CD14-positive monocyte (primary cell): ENCODE data around the gene BRICD5. TPM values are rescaled to one million over a fixed set of nuclear protein-coding genes. Genes with fewer than 3 reads are reported as not detected.

ENCODE experiments used
- DNase-seq, 3 donors: peaks; one replicate each; pipeline ENCODE4 v3.0.0-alpha.2; 2011 to 2022
- H2AFZ ChIP-seq: 2 replicates; pipeline ENCODE4 v1.6.0; 2012; ENCODE audit warnings: mild to moderate bottlenecking, low read depth, low read length, inconsistent platforms; ENCODE audit not compliant: insufficient read depth, poor library complexity, severe bottlenecking
- H3K27ac ChIP-seq, 2 donors: 1 replicate in 1 of 2; 2 replicates in 1 of 2; pipeline ENCODE4 v1.5.1; 2012 to 2013; ENCODE audit warnings: low read length in 2 of 2, control low read depth in 1 of 2, inconsistent platforms in 1 of 2, low read depth in 1 of 2, mild to moderate bottlenecking in 1 of 2
- H3K27me3 ChIP-seq, 2 donors: one replicate each; pipeline versions ENCODE4 v1.6.0 to v1.6.1; 2011 to 2013; ENCODE audit warnings: low read length in 2 of 2; ENCODE audit not compliant: control insufficient read depth in 2 of 2, insufficient read depth in 2 of 2
- H3K36me3 ChIP-seq, 2 donors: replicated peaks in 1 of 2; 1 replicate in 1 of 2; 2 replicates in 1 of 2; pipeline versions ENCODE4 v1.5.1 to v1.6.1; 2012 to 2013; ENCODE audit warnings: low read length in 2 of 2, control low read depth in 1 of 2, inconsistent platforms in 1 of 2, mild to moderate bottlenecking in 1 of 2; ENCODE audit not compliant: insufficient read depth in 2 of 2, control insufficient read depth in 1 of 2
- H3K4me1 ChIP-seq, 2 donors: 1 replicate in 1 of 2; 2 replicates in 1 of 2; pipeline versions ENCODE4 v1.5.1 to v1.6.1; 2012 to 2013; ENCODE audit warnings: low read length in 2 of 2, control low read depth in 1 of 2, inconsistent platforms in 1 of 2, mild to moderate bottlenecking in 1 of 2, moderate library complexity in 1 of 2; ENCODE audit not compliant: insufficient read depth in 2 of 2, control insufficient read depth in 1 of 2
- H3K4me2 ChIP-seq: replicated peaks from 2 replicates; pipeline ENCODE3; 2012; ENCODE audit warnings: low read length, moderate library complexity, mild to moderate bottlenecking; ENCODE audit not compliant: poor library complexity, severe bottlenecking; ENCODE audit errors: extremely low read depth
- H3K4me3 ChIP-seq, 3 experiments: fragments of 200-600 bp in 1 of 3; sonication (generic) in 1 of 3; replicated peaks in 1 of 3; 1 replicate in 2 of 3; 2 replicates in 1 of 3; pipeline ENCODE4 v1.5.1; 2011 to 2013; ENCODE audit warnings: low read length in 3 of 3, mild to moderate bottlenecking in 3 of 3, control low read depth in 2 of 3, low read depth in 2 of 3, inconsistent platforms in 1 of 3, moderate library complexity in 1 of 3
- H3K79me2 ChIP-seq: 2 replicates; pipeline ENCODE4 v1.6.0; 2012; ENCODE audit warnings: mild to moderate bottlenecking, control low read depth, inconsistent platforms, low read length, moderate library complexity; ENCODE audit not compliant: insufficient read depth
- H3K9ac ChIP-seq: 2 replicates; pipeline ENCODE4 v1.6.0; 2017; ENCODE audit warnings: low read length, mild to moderate bottlenecking; ENCODE audit not compliant: insufficient read depth, poor library complexity, severe bottlenecking
- H3K9me3 ChIP-seq, 2 donors: replicated peaks in 1 of 2; 1 replicate in 1 of 2; 2 replicates in 1 of 2; pipeline versions ENCODE4 v1.5.1 to v1.6.1; 2012 to 2013; ENCODE audit warnings: low read length in 2 of 2, control low read depth in 1 of 2; ENCODE audit not compliant: control insufficient read depth in 1 of 2, insufficient read depth in 1 of 2
- H4K20me1 ChIP-seq: 2 replicates; pipeline ENCODE4 v1.6.0; 2012; ENCODE audit warnings: mild to moderate bottlenecking, low read length, control low read depth, moderate library complexity; ENCODE audit not compliant: insufficient read depth
- H3K27ac Mint-ChIP-seq, 7 donors: one replicate each; pipeline ENCODE4 v1.8.0; 2020; ENCODE audit warnings: mild to moderate bottlenecking in 7 of 7, mixed read lengths in 7 of 7, moderate library complexity in 6 of 7, inconsistent platforms in 2 of 7
- H3K27me3 Mint-ChIP-seq, 3 donors: one replicate each; pipeline ENCODE4 v1.8.0; 2021 to 2022; ENCODE audit warnings: low read depth in 3 of 3, mild to moderate bottlenecking in 3 of 3, mixed read lengths in 3 of 3, moderate library complexity in 3 of 3, inconsistent platforms in 1 of 3
- H3K36me3 Mint-ChIP-seq, 2 donors: one replicate each; pipeline ENCODE4 v1.8.0; 2020; ENCODE audit warnings: mixed read lengths in 2 of 2, inconsistent platforms in 1 of 2, mild to moderate bottlenecking in 1 of 2
- H3K4me1 Mint-ChIP-seq: one replicate; pipeline ENCODE4 v1.8.0; 2020; ENCODE audit warnings: mild to moderate bottlenecking, mixed read lengths
- H3K4me3 Mint-ChIP-seq, 2 donors: one replicate each; pipeline ENCODE4 v1.8.0; 2020; ENCODE audit warnings: mild to moderate bottlenecking in 2 of 2, mixed read lengths in 2 of 2, moderate library complexity in 1 of 2
- H3K9me3 Mint-ChIP-seq, 7 donors: one replicate each; pipeline ENCODE4 v1.8.0; 2020 to 2022; ENCODE audit warnings: mixed read lengths in 7 of 7, mild to moderate bottlenecking in 6 of 7, moderate library complexity in 6 of 7, inconsistent platforms in 2 of 7
- WGBS: methylation state at CpG from one replicate; pipeline ENCODE4 v1.1.5; 2013; ENCODE audit warnings: missing lambda C conversion rate; ENCODE audit not compliant: insufficient coverage; 5-methylcytosine and 5-hydroxymethylcytosine counted together
- intact Hi-C, 2 donors: fragments of 100-400 bp; cut with micrococcal nuclease; formaldehyde crosslinking; loops; one replicate each; pipeline versions ENCODE4 v1.15.0 to v1.15.1; 2023
- polyA plus RNA-seq, 3 donors: library from polyadenylated mRNA; depleted of rRNA in 1 of 3; unstranded in 2 of 3; stranded (reverse) in 1 of 3; fragments of 300-500 nt in 2 of 3; fragments of >200 nt in 1 of 3; fragmentation: Illumina TruSeq in 2 of 3; gene quantifications; 1 replicate in 2 of 3; 2 replicates in 1 of 3; pipeline ENCODE4 v1.2.3, GENCODE V29; 2012 to 2021
- TF ChIP-seq, protein P1 (sequence below): fragments of 200-600 bp; IDR thresholded peaks from one replicate; pipeline ENCODE4 v1.8.0; 2022; ENCODE audit warnings: antibody characterized with exemption, mild to moderate bottlenecking

The BRICD5 gene
- polyA plus RNA-seq, 3 donors, result 8.8 TPM; not detected in 2

DNA sequence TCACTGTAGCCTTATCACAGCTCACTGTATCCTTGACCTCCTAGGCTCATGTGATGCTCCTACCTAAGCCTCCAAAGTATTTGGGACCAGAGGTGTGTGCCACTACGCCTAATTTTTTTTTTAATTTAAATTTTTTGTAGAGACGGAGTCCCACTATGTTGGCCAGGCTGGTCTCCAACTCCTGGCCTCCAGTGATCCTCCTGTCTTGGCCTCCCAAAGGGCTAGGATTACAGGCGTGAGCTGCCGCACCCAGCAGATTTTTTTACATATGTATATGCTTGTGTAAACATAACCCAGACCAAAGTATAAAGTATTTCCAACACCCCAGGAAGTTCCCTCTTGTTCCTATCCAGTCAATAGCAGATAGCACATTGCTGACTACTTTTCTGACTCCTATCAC is 5.7 kb upstream of the BRICD5 start:
- Histone ChIP-seq H3K9ac (no peak overlapping the region), H4K20me1 (peaks cover 23% of the 10 kb centered on the region), H2AFZ (no peak overlapping the region), H3K4me1 (peaks cover 22 to 28% of the 10 kb centered on the region in 2 donors), H3K27ac (no peak overlapping the region), H3K36me3 (peaks cover 2 to 5% of the 10 kb centered on the region in 2 donors), H3K4me2 (no peak overlapping the region), H3K9me3 (no peaks in the 10 kb centered on the region), H3K79me2 (peaks cover 27% of the 10 kb centered on the region), H3K4me3 (no peak overlapping the region), H3K27me3 (no peaks in the 10 kb centered on the region)
- Mint-ChIP-seq H3K27me3 (peaks cover 0 to 7% (median 3%) of the 10 kb centered on the region in 3 donors), H3K4me1 (peaks cover 24% of the 10 kb centered on the region), H3K4me3 (no peak overlapping the region), H3K36me3 (peaks cover 6 to 9% of the 10 kb centered on the region in 2 donors), H3K27ac (peak overlapping the region in 2 of 7 donors; percentile 18 to 20), H3K9me3 (peaks cover 0 to 2% (median 0%) of the 10 kb centered on the region in 7 donors)
- no peak for DNase-seq
- TF ChIP-seq, protein P1, sequence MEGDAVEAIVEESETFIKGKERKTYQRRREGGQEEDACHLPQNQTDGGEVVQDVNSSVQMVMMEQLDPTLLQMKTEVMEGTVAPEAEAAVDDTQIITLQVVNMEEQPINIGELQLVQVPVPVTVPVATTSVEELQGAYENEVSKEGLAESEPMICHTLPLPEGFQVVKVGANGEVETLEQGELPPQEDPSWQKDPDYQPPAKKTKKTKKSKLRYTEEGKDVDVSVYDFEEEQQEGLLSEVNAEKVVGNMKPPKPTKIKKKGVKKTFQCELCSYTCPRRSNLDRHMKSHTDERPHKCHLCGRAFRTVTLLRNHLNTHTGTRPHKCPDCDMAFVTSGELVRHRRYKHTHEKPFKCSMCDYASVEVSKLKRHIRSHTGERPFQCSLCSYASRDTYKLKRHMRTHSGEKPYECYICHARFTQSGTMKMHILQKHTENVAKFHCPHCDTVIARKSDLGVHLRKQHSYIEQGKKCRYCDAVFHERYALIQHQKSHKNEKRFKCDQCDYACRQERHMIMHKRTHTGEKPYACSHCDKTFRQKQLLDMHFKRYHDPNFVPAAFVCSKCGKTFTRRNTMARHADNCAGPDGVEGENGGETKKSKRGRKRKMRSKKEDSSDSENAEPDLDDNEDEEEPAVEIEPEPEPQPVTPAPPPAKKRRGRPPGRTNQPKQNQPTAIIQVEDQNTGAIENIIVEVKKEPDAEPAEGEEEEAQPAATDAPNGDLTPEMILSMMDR, result no peak
- intact Hi-C loops, result no loop called here
- WGBS, result no CpG with 5 or more reads among the region's 4 CpGs

DNA sequence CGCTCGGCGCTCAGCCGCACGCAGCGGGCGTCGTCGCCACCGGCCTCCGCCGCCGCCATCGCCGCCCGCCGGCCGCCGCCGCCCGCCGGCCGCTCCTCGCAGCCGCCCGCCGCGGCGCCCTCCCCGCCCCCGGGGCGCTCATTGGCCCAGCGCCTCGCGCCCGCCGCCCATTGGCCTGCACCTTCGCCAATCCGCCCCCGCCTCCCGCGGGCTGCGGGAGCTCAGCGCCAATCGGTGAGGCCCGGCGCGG is 4.0 kb upstream of the BRICD5 start, which contains the start of gene PGP:
TSS of gene PGP (minus strand) at position 122 of the 250 bp plus-strand sequence. CDS start at position 59, 63 bp downstream.
- Histone ChIP-seq H2AFZ (peak within 1 kb of the TSS; percentile 87), H3K4me1 (peaks cover 22 to 28% of the 10 kb centered on the region in 2 donors), H3K4me2 (peak within 1 kb of the TSS; percentile 87), H3K9me3 (no peaks in the 10 kb centered on the region), H4K20me1 (peaks cover 30% of the 10 kb centered on the region), H3K79me2 (peaks cover 32% of the 10 kb centered on the region), H3K36me3 (peaks cover 3 to 8% of the 10 kb centered on the region in 2 donors), H3K9ac (peak within 1 kb of the TSS; percentile 85), H3K4me3 (peak within 1 kb of the TSS; percentile 60 to 83 (median 68)), H3K27me3 (no peaks in the 10 kb centered on the region), H3K27ac (peak within 1 kb of the TSS; percentile 82 to 89)
- Mint-ChIP-seq H3K9me3 (peaks cover 0 to 2% (median 0%) of the 10 kb centered on the region in 7 donors), H3K4me1 (peaks cover 24% of the 10 kb centered on the region), H3K4me3 (peak within 1 kb of the TSS; percentile 80 to 89), H3K27me3 (peaks cover 0 to 6% (median 0%) of the 10 kb centered on the region in 3 donors), H3K27ac (peak within 1 kb of the TSS; percentile 84 to 96 (median 92)), H3K36me3 (peaks cover 6 to 17% of the 10 kb centered on the region in 2 donors)
- TF ChIP-seq, protein P1, result no peak
- intact Hi-C loops, result no loop called here
- no peak for DNase-seq
- under 1% methylated on average over 48 of the region's 48 CpGs for WGBS
